ENCODE measurements around the gene HIBCH.

GRCh38 chr2:190357600-190357999, 38.0 kb upstream of the HIBCH start:
- TF ChIP-seq CTCF (conservative IDR thresholded peaks at IDR 0.05; ENCODE audit: low read length) (no peak), EZH2phosphoT487 (IDR thresholded peaks at IDR 0.05; ENCODE audit: borderline replicate concordance, low read depth, low read length) (no peak)
